ENCODE data around the gene UGT1A6.
"Not testable (repeated sequence)": the region's sequence is repeated elsewhere in the genome, so short reads cannot be mapped to it uniquely, and the experiment has no call there.

UGT1A6 gene

DNA sequence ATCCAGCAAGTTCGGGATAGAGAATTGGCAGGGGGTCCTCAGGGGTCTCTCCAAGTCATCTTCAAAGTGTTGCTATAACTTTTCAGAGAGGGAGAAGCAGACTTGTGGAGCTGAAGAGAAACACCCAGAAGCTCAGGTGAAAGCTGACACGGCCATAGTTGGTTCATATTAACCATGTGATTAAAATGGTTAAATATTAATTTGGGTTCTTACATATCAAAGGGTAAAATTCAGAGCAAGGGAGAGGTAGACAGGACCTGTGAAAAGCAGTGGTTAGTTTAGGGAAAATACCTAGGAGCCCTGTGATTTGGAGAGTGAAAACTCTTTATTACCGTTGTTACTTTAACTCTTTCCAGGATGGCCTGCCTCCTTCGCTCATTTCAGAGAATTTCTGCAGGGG is at the start of gene UGT1A6:
UGT1A6 (plus strand) TSS at position 243 of the 400 bp plus-strand sequence; CDS start at position 358, 115 bp downstream.
- peak; percentile 37 for DNase-seq (ENCODE audit: low spot score)

GRCh38 chr2:233643128-233643527 is 49.6 kb upstream of the UGT1A6 start:
- peak; percentile 1 for DNase-seq (ENCODE audit: low spot score)

DNA sequence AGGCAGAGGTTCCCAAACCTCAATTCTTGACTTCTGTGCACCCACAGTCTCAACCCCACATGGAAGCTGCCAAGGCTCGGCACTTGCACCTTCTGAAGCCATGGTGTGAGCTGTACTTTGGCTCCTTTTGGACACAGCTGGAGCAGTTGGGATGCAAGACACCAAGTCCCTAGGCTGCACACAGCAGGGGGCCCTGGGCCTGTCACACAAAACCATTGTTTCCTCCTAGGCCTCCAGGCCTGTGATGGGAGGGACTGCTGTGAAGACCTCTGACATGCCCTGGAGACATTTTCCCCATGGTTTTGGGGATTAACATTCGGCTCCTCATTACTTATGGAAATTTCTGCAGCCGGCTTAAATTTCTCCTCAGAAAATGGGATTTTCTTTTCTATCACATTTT is 46.7 kb upstream of the UGT1A6 start:
- DNase-seq (ENCODE audit: low spot score), result not testable (repeated sequence)

DNA sequence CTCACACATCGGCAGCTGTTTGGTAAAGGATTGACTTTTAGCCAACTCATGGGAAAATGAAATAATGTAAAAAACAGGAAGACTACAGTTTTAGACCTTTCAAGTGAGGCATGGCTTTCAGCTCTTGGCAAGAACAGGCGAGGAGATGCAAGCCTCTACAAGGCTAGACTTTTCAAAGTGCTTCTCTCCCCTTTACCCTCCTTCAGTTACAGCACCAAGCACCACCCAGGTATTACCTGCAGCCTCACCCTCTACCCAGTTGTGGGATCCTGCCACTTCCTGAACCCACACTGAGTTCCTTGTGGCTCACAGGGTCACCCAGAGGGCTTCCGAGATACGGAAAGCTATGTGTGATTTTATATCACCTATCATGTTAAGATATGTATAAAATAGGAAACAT is 41.7 kb upstream of the UGT1A6 start:
- DNase-seq (ENCODE audit: low spot score), result no peak

DNA sequence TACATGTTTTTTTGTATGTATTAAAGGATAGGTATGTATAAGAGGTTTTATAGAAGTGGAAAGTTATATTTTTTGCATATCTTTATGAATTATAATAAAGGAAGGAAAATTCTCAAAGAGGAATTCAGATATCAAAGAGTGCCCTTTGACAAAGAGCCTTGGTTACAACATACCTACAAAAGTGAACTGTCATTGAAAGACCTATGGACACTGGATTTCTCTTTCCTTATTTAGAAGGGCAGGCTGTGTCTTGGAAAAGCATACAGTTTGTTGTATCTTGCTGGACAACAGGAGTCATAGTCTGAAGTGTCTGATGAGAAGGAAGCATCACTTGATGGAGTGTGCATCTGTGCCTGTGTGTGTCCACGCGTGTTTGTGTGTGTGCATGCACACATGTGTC is 41.3 kb upstream of the UGT1A6 start:
- DNase-seq (ENCODE audit: low spot score), result no peak

- DNase-seq (ENCODE audit: low spot score), result no peak
Observed at GRCh38 chr2:233654501-233654900, 38.2 kb upstream of the UGT1A6 start.

GRCh38 chr2:233655043-233655442 is 37.6 kb upstream of the UGT1A6 start:
- no peak for DNase-seq (ENCODE audit: low spot score)

DNA sequence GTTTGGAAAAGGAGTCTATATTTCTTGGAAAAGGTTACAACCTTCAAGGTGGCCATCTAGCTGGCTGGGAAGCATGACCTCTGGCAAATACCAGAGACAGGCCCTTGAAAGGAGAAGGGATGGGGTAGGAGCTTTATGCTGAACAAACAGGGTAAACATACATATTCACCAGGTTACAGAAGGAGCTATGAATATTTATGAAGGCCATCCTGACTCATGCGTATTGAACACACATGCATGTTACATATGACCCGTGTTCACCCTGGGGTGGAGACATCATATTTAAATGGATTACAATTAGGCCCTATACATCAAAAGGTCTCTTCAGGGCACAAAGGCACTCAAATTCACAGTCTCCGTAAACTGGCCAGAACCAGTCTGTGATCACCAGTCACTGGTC is 36.7 kb upstream of the UGT1A6 start:
- not testable (repeated sequence) for DNase-seq (ENCODE audit: low spot score)

DNA sequence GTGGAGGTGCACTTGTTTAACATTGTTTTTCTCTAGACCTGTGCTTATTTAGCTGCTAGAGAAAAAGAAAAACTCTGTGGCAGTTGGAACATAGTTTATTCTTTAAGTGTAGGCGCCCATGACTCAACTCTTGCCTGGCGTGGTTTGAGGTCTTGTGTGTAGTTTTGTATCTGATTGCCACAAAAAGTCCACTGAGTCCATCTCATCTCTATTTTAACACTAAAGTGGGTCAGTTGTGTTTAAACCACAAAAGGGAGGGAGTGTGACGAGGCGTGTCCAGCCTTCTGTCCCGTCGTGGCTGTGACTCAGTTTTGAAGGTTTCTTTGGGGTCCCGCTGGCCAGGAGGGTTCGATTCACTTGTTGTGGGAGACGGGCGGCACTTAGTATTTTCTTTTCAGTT is 36.2 kb upstream of the UGT1A6 start:
- no peak for DNase-seq (ENCODE audit: low spot score)

DNA sequence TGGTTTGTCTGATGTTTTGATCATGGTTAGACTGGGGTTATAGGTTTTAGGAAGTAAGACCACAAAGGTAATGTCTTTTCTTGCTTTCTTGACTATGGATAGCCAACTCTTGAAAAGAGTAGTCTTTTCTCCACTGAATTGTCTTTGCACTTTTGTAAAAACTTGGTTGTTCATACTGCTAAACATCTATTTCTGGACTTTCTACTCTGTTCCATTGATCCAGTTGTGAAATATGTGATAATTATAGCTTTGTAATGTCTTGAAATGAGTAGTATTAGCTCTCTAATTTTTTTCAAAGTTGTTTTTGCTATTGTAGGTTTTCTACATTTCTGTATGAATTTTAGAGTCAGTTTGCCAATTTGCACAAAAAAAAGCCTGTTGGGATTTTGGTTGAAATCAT is 34.1 kb upstream of the UGT1A6 start:
- no peak for DNase-seq (ENCODE audit: low spot score)

GRCh38 chr2:233663911-233664310 is 28.8 kb upstream of the UGT1A6 start:
- no peak for DNase-seq (ENCODE audit: low spot score)

DNA sequence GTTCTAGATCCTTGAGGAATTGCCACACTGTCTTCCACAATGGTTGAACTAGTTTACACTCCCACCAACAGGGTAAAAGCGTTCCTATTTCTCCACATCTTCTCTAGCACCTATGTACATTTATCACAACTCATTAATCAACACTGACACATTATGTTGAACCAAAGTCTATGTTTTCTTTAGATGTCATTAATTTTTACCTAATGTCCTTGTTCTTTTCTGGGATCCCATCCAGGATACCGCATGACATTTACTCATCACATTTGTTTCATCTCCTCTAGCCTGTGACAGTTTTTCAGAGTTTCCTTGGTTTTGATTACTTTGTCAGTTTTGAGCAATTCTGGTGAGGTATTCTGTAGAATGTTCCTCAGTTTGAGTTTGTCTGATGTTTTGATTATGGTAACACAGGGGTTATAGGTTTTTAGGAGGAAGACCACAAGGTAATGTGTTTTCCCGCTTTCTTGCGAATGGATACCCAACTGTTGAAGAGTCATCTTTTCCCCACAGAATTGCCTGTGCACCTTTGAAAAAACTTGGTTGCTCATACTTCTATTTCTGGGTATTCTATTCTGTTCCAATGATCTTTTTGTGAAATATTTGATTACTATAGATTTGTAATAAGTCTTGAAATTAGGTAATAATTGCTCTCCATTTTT is 24.0 kb upstream of the UGT1A6 start:
- DNase-seq (ENCODE audit: low spot score), result no peak

- DNase-seq (ENCODE audit: low spot score), result no peak
Observed at GRCh38 chr2:233671290-233672161, 21.2 kb upstream of the UGT1A6 start, which contains the start of gene UGT1A9. UGT1A9 (plus strand) TSS chr2:233671898; CDS start chr2:233671935, 37 bp downstream.

DNA sequence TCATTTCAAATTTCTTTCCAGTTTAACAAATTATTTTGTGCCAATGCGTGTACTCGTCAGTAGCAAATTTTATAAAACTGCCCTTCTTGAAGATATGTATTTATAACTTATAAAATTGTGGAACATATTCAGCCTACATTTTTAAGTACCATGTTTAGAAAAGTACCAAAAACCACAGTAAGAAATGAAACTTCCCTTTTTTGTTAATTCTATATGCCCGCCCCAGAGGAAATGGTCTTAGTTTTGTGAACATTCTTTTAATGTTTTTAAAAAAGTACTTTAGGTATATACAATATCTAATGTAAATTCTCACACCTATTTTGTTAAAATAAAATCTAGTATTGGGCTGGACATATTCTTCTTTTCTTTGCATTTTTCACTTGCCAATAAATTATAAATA is 19.8 kb upstream of the UGT1A6 start:
- DNase-seq (ENCODE audit: low spot score), result no peak

DNA sequence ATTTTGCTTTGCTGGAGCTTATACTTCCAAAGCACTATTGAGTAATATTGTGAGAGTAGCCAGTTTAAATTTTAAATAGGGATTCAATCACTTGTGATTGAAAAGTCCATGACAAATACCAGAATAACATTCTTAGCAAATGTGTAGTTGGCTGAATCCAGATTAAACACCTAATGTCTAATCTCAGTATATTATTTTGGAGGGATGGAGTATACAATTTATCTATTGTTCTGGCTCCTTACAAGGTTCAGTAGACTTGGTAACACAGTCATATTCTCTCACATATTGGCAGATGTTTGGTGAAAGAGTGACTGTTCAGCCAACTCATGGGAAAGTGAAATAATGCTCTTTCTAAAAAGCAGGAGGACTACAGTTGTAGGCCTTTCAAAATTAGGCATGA is 18.8 kb upstream of the UGT1A6 start:
- DNase-seq (ENCODE audit: low spot score), result no peak

DNA sequence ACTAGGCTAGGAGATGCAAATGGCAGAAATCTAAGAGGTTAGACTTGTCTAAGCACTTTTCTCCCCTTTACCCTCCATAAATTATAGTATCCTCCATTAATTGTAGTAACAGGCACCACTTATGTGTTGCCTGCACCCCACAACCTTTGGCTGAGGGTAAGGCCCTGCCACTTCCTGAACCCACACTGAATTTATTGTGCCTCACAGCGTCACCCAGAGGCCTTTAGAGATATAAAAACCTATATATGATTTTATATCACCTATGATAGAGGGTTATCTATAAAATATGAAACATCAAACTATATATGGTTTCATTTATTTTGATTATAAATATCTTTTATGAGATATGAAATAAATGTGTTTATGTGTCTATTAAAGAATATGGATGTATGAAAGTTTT is 18.4 kb upstream of the UGT1A6 start:
- no peak for DNase-seq (ENCODE audit: low spot score)

DNA sequence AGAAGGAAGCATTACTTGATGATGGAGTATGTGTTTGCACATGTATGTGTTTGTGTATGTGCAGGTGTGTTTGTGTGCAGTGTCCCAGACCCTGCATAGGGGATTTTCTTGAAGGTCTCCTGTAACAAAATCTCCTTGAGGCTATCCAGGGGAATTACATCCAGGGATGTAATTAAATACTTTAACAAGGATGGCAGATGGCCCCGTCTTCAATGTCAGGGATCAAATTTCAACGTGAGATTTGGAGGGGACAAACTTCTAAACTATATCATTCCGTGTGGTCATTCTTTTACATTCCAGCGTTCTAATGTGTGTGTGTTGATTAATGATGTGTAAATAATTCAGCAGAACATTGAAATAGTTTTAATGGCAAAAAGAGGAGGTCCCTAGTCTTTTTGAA is 17.7 kb upstream of the UGT1A6 start:
- DNase-seq (ENCODE audit: low spot score), result peak; percentile 3

- DNase-seq (ENCODE audit: low spot score), result no peak
Observed at GRCh38 chr2:233676046-233676445, 16.6 kb upstream of the UGT1A6 start.

DNA sequence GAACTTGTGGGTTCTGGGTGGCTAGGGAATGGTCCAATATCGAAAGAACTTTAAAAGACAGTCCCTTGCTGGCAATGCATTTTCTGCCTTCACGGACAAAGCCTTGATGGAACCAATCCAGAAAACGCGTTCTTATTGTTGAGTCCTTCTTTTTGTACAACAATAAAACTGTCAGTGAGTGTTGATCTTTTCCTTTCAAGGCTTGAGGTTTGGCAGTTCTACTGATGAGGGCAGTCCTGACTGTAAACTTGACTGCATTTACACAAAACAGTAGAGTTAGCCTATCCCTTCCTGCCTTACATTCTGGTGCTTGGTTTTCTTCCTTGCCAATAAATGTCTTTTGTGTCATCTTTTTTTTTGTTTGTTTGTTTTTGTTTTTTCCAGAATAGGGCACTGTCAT is 13.5 kb upstream of the UGT1A6 start:
- DNase-seq (ENCODE audit: low spot score), result no peak

- no peak for DNase-seq (ENCODE audit: low spot score)
Observed at GRCh38 chr2:233680361-233681045, 12.2 kb upstream of the UGT1A6 start.

DNA sequence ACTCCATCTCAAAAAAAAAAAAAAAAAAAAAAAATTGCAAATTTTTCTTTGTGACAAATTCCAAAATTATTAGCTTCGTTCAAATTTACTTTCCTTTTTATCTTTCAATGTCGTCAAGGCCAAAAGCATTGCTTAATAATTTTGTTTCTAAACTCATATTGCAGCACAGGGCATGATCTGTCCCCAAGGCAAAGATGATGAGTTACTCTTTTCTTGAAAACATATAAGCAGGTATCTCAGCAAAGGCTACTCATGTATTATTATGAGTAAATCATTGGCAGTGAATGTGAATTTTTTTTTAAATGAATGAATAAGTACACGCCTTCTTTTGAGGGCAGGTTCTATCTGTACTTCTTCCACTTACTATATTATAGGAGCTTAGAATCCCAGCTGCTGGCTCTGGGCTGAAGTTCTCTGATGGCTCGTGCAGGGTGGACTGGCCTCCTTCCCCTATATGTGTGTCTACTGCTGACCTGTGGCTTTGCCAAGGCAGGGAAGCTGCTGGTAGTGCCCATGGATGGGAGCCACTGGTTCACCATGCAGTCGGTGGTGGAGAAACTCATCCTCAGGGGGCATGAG is 11.1 kb upstream of the UGT1A6 start, which contains the start of gene UGT1A7:
UGT1A7 (plus strand) TSS at position 381 of the 579 bp plus-strand sequence; CDS start at position 418, 37 bp downstream.
- DNase-seq (ENCODE audit: low spot score), result no peak

DNA sequence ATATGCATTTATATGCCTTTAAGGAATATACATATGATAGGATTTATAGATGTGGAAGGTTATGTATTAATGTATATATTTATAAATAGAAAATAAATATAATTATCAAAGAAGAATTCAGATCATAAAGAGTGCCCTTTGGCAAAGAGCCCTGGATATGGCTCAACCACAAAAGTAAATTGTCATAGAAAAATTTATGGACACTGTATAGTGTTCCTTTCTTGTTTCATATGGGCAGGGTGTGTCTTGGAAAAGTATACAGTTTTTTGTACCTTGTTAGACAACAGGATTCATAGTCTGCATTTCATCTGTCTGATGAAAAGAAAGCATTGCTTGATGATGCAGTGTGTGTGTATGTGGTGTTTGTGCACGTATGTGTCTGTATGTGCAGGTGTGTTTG is 8.1 kb upstream of the UGT1A6 start:
- no peak for DNase-seq (ENCODE audit: low spot score)

All from SW480 (cell line).